Liver (tissue), 9 donors: ENCODE data around the gene CUL4A. TPM values are rescaled to one million over a fixed set of nuclear protein-coding genes. Genes with fewer than 3 reads are reported as not detected.

ENCODE experiments used
- DNase-seq: peaks from one replicate; pipeline ENCODE4 v3.0.0-alpha.2; 2017; ENCODE audit warnings: low spot score
- H3K27ac ChIP-seq, 2 donors: one replicate each; pipeline ENCODE4 v1.7.0; 2013; ENCODE audit warnings: inconsistent platforms in 2 of 2, low read length in 2 of 2, control low read depth in 1 of 2, low read depth in 1 of 2, mild to moderate bottlenecking in 1 of 2
- H3K27me3 ChIP-seq, 4 donors: one replicate each; pipeline versions ENCODE4 v1.6.1 to v1.7.0; 2013; ENCODE audit warnings: low read length in 3 of 4, inconsistent platforms in 1 of 4, mild to moderate bottlenecking in 1 of 4, moderate library complexity in 1 of 4; ENCODE audit not compliant: control insufficient read depth in 4 of 4, insufficient read depth in 4 of 4
- H3K36me3 ChIP-seq, 4 donors: one replicate each; pipeline versions ENCODE4 v1.6.1 to v1.7.0; 2013; ENCODE audit warnings: low read length in 3 of 4, mild to moderate bottlenecking in 3 of 4, low read depth in 1 of 4, moderate library complexity in 1 of 4; ENCODE audit not compliant: control insufficient read depth in 4 of 4, insufficient read depth in 3 of 4
- H3K4me1 ChIP-seq, 4 donors: one replicate each; pipeline versions ENCODE4 v1.6.1 to v1.7.0; 2013; ENCODE audit warnings: low read length in 3 of 4, mild to moderate bottlenecking in 3 of 4, moderate library complexity in 1 of 4; ENCODE audit not compliant: control insufficient read depth in 4 of 4, insufficient read depth in 4 of 4
- H3K4me3 ChIP-seq, 3 donors: one replicate each; pipeline versions ENCODE4 v1.6.1 to v1.7.0; 2013; ENCODE audit warnings: low read length in 3 of 3, control low read depth in 1 of 3, low read depth in 1 of 3, mild to moderate bottlenecking in 1 of 3
- H3K9ac ChIP-seq, 2 donors: one replicate each; pipeline ENCODE4 v1.7.0; 2013; ENCODE audit warnings: low read length in 2 of 2, mild to moderate bottlenecking in 2 of 2, moderate library complexity in 2 of 2, control low read depth in 1 of 2, low read depth in 1 of 2
- H3K9me3 ChIP-seq, 4 donors: one replicate each; pipeline versions ENCODE4 v1.6.1 to v1.7.0; 2013; ENCODE audit warnings: low read length in 3 of 4; ENCODE audit not compliant: control insufficient read depth in 4 of 4
- EGR1 ChIP-seq, 2 donors: IDR thresholded peaks; 2 replicates each; pipeline ENCODE4 v1.6.1; 2016 to 2018; ENCODE audit warnings: antibody characterized with exemption in 2 of 2, low read depth in 2 of 2
- FOXA1 ChIP-seq: IDR thresholded peaks from 2 replicates; pipeline ENCODE4 v1.6.1; 2016; ENCODE audit warnings: antibody characterized with exemption
- FOXA2 ChIP-seq: IDR thresholded peaks from 2 replicates; pipeline ENCODE4 v1.6.1; 2016; ENCODE audit warnings: antibody characterized with exemption
- GABPA ChIP-seq, 2 donors: IDR thresholded peaks in 1 of 2; conservative IDR thresholded peaks in 1 of 2; 2 replicates each; pipeline ENCODE4 v1.6.1; 2016; ENCODE audit warnings: antibody characterized with exemption in 2 of 2, mild to moderate bottlenecking in 1 of 2, moderate library complexity in 1 of 2
- HNF4A ChIP-seq, 2 donors: conservative IDR thresholded peaks; 2 replicates each; pipeline ENCODE4 v1.6.1; 2016; ENCODE audit warnings: antibody characterized with exemption in 2 of 2, mild to moderate bottlenecking in 2 of 2
- HNF4G ChIP-seq: IDR thresholded peaks from 2 replicates; pipeline ENCODE4 v1.6.1; 2016; ENCODE audit warnings: antibody characterized with exemption
- JUND ChIP-seq, 2 donors: IDR thresholded peaks; 2 replicates each; pipeline ENCODE4 v1.6.1; 2016; ENCODE audit warnings: antibody characterized with exemption in 2 of 2
- NR2F2 ChIP-seq: IDR thresholded peaks from 2 replicates; pipeline ENCODE4 v1.6.1; 2016; ENCODE audit warnings: antibody characterized with exemption
- RAD21 ChIP-seq, 2 donors: IDR thresholded peaks; 2 replicates each; pipeline ENCODE4 v1.6.1; 2016; ENCODE audit warnings: antibody characterized with exemption in 2 of 2, mild to moderate bottlenecking in 2 of 2
- RXRA ChIP-seq, 2 donors: IDR thresholded peaks; 2 replicates each; pipeline ENCODE4 v1.6.1; 2017 to 2018; ENCODE audit warnings: antibody characterized with exemption in 2 of 2, mild to moderate bottlenecking in 1 of 2
- SP1 ChIP-seq: IDR thresholded peaks from 2 replicates; pipeline ENCODE4 v1.6.1; 2018; ENCODE audit warnings: antibody characterized with exemption, mild to moderate bottlenecking
- TAF1 ChIP-seq: conservative IDR thresholded peaks from 2 replicates; pipeline ENCODE4 v1.6.1; 2016; ENCODE audit warnings: antibody characterized with exemption, mild to moderate bottlenecking
- YY1 ChIP-seq: IDR thresholded peaks from 2 replicates; pipeline ENCODE4 v1.6.1; 2016; ENCODE audit warnings: antibody characterized with exemption, mild to moderate bottlenecking
- WGBS: extraction: QIAGEN DNeasy Blood & Tissue Kit; methylation state at CpG from one replicate; pipeline ENCODE4 v1.1.7; 2013; 5-methylcytosine and 5-hydroxymethylcytosine counted together
- polyA plus RNA-seq, 2 donors: library from polyadenylated mRNA; stranded (reverse) in 1 of 2; unstranded in 1 of 2; fragments of 200-250 nt in 1 of 2; fragments of >200 nt in 1 of 2; fragmentation: Nextera tagmentation in 1 of 2; extraction: Ambion mirVana in 1 of 2; gene quantifications; one replicate each; pipeline versions ENCODE4 v1.2.1 to v1.2.3, GENCODE V29; 2013 to 2015
- total RNA-seq, 2 donors: library from RNA; depleted of rRNA; stranded (reverse); fragments of >200 nt; gene quantifications; one replicate each; pipeline ENCODE4 v1.2.3, GENCODE V29; 2014
- TF ChIP-seq, protein P1 (sequence below): IDR thresholded peaks from 2 replicates; pipeline ENCODE4 v1.6.1; 2016; ENCODE audit warnings: antibody characterized with exemption
- TF ChIP-seq, protein P2 (sequence below): IDR thresholded peaks from 2 replicates; pipeline ENCODE4 v1.6.1; 2016; ENCODE audit warnings: antibody characterized with exemption
- TF ChIP-seq, protein P3 (sequence below): IDR thresholded peaks from 2 replicates; pipeline ENCODE4 v1.6.1; 2016; ENCODE audit warnings: antibody characterized with exemption, mild to moderate bottlenecking
- TF ChIP-seq, protein P4 (sequence below): fragments of 150-350 bp; IDR thresholded peaks from 2 replicates; pipeline ENCODE4 v1.5.1; 2017; ENCODE audit warnings: improper control_type of control experiment, low read depth, low read length; ENCODE audit not compliant: missing input control
- TF ChIP-seq, protein P5 (sequence below): IDR thresholded peaks from 2 replicates; pipeline ENCODE4 v1.6.1; 2016; ENCODE audit warnings: antibody characterized with exemption
- donor health status: healthy.
- donor health status: healthy.
- donor health status: healthy.
- donor health status: healthy.
- donor health status: healthy.

Gene CUL4A
- total and polyA plus RNA-seq, 4 donors = 19.9 to 89.4 (median 45.9) TPM

DNA sequence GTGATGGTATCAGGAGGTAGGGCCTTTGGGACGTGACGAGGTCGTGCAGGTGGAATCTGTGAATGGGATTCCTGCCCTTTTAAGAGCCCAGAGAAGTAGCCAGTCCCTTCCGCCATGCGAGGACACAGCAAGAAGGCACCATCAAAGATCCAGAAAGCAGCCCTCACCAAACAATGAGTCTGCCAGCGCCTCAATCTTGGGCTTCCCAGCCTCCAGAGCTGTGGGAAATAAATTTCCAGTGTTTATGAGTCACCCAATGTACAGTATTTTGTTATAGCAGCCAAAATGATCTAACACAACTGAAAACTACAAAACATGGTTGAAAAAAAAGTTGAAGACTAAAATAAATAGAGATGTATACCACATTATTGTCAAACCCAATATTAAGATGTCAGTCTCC lies 70.7 kb downstream of the CUL4A start:
- Histone ChIP-seq H3K9ac (no peak overlapping the region), H3K27me3 (no peaks in the 10 kb centered on the region), H3K27ac (no peak overlapping the region), H3K4me1 (peaks cover 0 to 5% (median 1%) of the 10 kb centered on the region in 4 donors), H3K9me3 (no peaks in the 10 kb centered on the region), H3K4me3 (no peak overlapping the region), H3K36me3 (no peaks in the 10 kb centered on the region)
- TF ChIP-seq, protein P1, sequence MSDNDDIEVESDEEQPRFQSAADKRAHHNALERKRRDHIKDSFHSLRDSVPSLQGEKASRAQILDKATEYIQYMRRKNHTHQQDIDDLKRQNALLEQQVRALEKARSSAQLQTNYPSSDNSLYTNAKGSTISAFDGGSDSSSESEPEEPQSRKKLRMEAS = no peak
- no peak for TF ChIP-seq HNF4G
- TF ChIP-seq TAF1 = no peak
- TF ChIP-seq, protein P2, sequence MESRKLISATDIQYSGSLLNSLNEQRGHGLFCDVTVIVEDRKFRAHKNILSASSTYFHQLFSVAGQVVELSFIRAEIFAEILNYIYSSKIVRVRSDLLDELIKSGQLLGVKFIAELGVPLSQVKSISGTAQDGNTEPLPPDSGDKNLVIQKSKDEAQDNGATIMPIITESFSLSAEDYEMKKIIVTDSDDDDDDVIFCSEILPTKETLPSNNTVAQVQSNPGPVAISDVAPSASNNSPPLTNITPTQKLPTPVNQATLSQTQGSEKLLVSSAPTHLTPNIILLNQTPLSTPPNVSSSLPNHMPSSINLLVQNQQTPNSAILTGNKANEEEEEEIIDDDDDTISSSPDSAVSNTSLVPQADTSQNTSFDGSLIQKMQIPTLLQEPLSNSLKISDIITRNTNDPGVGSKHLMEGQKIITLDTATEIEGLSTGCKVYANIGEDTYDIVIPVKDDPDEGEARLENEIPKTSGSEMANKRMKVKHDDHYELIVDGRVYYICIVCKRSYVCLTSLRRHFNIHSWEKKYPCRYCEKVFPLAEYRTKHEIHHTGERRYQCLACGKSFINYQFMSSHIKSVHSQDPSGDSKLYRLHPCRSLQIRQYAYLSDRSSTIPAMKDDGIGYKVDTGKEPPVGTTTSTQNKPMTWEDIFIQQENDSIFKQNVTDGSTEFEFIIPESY = no peak
- no peak for TF ChIP-seq FOXA1
- no peak for TF ChIP-seq JUND (IDR thresholded peaks at IDR 0.05)
- TF ChIP-seq NR2F2 = no peak
- no peak for TF ChIP-seq RXRA (IDR thresholded peaks at IDR 0.05)
- TF ChIP-seq SP1 = no peak
- TF ChIP-seq GABPA (IDR thresholded peaks at IDR 0.05 in 1 of 2, conservative IDR thresholded peaks at IDR 0.05 in 1 of 2) = no peak
- TF ChIP-seq, protein P3, sequence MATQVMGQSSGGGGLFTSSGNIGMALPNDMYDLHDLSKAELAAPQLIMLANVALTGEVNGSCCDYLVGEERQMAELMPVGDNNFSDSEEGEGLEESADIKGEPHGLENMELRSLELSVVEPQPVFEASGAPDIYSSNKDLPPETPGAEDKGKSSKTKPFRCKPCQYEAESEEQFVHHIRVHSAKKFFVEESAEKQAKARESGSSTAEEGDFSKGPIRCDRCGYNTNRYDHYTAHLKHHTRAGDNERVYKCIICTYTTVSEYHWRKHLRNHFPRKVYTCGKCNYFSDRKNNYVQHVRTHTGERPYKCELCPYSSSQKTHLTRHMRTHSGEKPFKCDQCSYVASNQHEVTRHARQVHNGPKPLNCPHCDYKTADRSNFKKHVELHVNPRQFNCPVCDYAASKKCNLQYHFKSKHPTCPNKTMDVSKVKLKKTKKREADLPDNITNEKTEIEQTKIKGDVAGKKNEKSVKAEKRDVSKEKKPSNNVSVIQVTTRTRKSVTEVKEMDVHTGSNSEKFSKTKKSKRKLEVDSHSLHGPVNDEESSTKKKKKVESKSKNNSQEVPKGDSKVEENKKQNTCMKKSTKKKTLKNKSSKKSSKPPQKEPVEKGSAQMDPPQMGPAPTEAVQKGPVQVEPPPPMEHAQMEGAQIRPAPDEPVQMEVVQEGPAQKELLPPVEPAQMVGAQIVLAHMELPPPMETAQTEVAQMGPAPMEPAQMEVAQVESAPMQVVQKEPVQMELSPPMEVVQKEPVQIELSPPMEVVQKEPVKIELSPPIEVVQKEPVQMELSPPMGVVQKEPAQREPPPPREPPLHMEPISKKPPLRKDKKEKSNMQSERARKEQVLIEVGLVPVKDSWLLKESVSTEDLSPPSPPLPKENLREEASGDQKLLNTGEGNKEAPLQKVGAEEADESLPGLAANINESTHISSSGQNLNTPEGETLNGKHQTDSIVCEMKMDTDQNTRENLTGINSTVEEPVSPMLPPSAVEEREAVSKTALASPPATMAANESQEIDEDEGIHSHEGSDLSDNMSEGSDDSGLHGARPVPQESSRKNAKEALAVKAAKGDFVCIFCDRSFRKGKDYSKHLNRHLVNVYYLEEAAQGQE = no peak
- TF ChIP-seq FOXA2 = no peak
- TF ChIP-seq EGR1 (IDR thresholded peaks at IDR 0.05; ENCODE audit: low read depth in 2 of 2) = no peak
- TF ChIP-seq, protein P4, sequence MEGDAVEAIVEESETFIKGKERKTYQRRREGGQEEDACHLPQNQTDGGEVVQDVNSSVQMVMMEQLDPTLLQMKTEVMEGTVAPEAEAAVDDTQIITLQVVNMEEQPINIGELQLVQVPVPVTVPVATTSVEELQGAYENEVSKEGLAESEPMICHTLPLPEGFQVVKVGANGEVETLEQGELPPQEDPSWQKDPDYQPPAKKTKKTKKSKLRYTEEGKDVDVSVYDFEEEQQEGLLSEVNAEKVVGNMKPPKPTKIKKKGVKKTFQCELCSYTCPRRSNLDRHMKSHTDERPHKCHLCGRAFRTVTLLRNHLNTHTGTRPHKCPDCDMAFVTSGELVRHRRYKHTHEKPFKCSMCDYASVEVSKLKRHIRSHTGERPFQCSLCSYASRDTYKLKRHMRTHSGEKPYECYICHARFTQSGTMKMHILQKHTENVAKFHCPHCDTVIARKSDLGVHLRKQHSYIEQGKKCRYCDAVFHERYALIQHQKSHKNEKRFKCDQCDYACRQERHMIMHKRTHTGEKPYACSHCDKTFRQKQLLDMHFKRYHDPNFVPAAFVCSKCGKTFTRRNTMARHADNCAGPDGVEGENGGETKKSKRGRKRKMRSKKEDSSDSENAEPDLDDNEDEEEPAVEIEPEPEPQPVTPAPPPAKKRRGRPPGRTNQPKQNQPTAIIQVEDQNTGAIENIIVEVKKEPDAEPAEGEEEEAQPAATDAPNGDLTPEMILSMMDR = no peak
- TF ChIP-seq, protein P5, sequence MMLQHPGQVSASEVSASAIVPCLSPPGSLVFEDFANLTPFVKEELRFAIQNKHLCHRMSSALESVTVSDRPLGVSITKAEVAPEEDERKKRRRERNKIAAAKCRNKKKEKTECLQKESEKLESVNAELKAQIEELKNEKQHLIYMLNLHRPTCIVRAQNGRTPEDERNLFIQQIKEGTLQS = no peak
- TF ChIP-seq RAD21 (IDR thresholded peaks at IDR 0.05) = no peak
- no peak for TF ChIP-seq YY1
- no peak for TF ChIP-seq HNF4A (conservative IDR thresholded peaks at IDR 0.05)
- DNase-seq = no peak
- 91% methylated on average over 6 of the region's 6 CpGs for WGBS
